Neural progenitor cell (in vitro differentiated cells): ENCODE measurements around the gene PER3.

Experiments used
- EZH2 ChIP-seq: fragments of 200-600 bp; sonication (generic); IDR thresholded peaks from 2 replicates; pipeline ENCODE4 v1.6.1; 2017; ENCODE audit warnings: antibody characterized with exemption, mild to moderate bottlenecking, moderate library complexity
- TF ChIP-seq, protein P1 (sequence below): fragments of 200-600 bp; sonication (generic); IDR thresholded peaks from 2 replicates; pipeline ENCODE4 v1.5.1; 2017; ENCODE audit warnings: antibody characterized with exemption, mild to moderate bottlenecking

DNA sequence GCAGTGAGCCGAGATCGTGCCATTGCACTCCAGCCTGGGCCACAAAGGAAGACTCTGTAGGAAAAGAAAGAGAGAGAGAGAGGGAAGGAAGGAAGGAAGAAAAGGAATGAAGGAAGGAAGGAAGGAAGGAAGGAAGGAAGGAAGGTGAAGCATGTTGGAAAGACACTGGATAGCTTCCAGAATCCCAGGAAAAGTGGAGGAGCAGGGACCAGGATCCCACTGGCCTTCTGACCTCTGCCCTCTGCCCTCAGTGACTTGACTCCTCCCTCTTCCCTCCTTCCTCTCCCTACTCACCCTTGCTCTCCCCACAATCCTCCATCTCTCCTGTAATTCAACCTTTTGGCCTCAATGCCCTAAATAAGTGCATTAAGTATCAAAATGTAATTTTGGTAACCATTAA lies 72.9 kb downstream of the PER3 start:
- TF ChIP-seq, protein P1, sequence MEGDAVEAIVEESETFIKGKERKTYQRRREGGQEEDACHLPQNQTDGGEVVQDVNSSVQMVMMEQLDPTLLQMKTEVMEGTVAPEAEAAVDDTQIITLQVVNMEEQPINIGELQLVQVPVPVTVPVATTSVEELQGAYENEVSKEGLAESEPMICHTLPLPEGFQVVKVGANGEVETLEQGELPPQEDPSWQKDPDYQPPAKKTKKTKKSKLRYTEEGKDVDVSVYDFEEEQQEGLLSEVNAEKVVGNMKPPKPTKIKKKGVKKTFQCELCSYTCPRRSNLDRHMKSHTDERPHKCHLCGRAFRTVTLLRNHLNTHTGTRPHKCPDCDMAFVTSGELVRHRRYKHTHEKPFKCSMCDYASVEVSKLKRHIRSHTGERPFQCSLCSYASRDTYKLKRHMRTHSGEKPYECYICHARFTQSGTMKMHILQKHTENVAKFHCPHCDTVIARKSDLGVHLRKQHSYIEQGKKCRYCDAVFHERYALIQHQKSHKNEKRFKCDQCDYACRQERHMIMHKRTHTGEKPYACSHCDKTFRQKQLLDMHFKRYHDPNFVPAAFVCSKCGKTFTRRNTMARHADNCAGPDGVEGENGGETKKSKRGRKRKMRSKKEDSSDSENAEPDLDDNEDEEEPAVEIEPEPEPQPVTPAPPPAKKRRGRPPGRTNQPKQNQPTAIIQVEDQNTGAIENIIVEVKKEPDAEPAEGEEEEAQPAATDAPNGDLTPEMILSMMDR: no peak
- TF ChIP-seq EZH2: no peak
